ENCODE data around the gene IFNGR2.
"Not testable (repeated sequence)": the region's sequence is repeated elsewhere in the genome, so short reads cannot be mapped to it uniquely, and the experiment has no call there.

GRCh38 chr21:33381381-33381780 lies 21.8 kb upstream of the IFNGR2 start:
- not testable (repeated sequence) for TF ChIP-seq CTCF, POLR2A, EP300 (IDR thresholded peaks at IDR 0.05)

All from ovary (tissue), 3 donors.